Progenitor cell of endocrine pancreas (in vitro differentiated cells): ENCODE data around the gene METTL8. TPM values are rescaled to one million over a fixed set of nuclear protein-coding genes. Genes with fewer than 3 reads are reported as not detected.

Source experiments
- DNase-seq: peaks from one replicate; pipeline ENCODE4 v3.0.0; 2021; ENCODE audit warnings: low spot score; ENCODE audit not compliant: unreplicated experiment
- H3K27ac Mint-ChIP-seq: 2 replicates; pipeline ENCODE4 v1.8.0; 2021; ENCODE audit warnings: mild to moderate bottlenecking, moderate library complexity, mixed read lengths
- H3K27me3 Mint-ChIP-seq: 2 replicates; pipeline ENCODE4 v1.8.0; 2021; ENCODE audit warnings: mixed read lengths
- H3K36me3 Mint-ChIP-seq: 2 replicates; pipeline ENCODE4 v1.8.0; 2022; ENCODE audit warnings: mixed read lengths; ENCODE audit not compliant: insufficient read depth
- H3K4me1 Mint-ChIP-seq: 2 replicates; pipeline ENCODE4 v1.8.0; 2021; ENCODE audit warnings: low read depth, mixed read lengths
- H3K4me3 Mint-ChIP-seq: 2 replicates; pipeline ENCODE4 v1.8.0; 2021; ENCODE audit warnings: low read depth, mild to moderate bottlenecking, moderate library complexity, mixed read lengths
- H3K9me3 Mint-ChIP-seq: 2 replicates; pipeline ENCODE4 v1.8.0; 2021; ENCODE audit warnings: low read depth, mixed read lengths
- total RNA-seq: library from RNA; stranded (reverse); gene quantifications from 2 replicates; pipeline ENCODE4 v1.2.1, GENCODE V29; 2021
- TF ChIP-seq, protein P1 (sequence below): fragments of 200-600 bp; sonication (generic); IDR thresholded peaks from one replicate; pipeline ENCODE4 v1.5.0; 2021; ENCODE audit warnings: antibody characterized with exemption, mild to moderate bottlenecking; ENCODE audit not compliant: unreplicated experiment

Gene METTL8
- total RNA-seq, 1 donor from 2014 or later: 26.9 TPM

DNA sequence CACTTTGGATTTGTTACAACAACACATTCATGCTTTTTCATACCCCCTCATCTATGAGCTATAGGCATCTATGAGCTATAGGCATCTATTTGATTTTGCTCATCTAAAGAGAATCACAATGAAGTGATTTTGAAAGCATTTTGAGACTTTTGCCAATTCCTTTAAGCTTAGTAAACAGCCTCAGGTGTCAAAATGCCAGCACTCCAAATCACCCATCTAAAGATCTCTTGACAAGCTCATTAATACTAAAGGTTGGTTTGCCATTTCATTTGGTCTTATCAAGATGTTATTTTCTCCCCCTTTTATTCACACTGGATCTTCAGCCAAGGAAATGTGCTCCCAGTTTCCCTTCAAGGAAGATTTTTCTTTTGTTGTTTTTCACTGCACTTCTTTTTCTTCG, 162.4 kb downstream of the METTL8 start:
- no peaks in the 10 kb centered on the region for H3K27me3 Mint-ChIP-seq
- H3K27ac Mint-ChIP-seq: peak overlapping the region; percentile 1
- no peaks in the 10 kb centered on the region for H3K9me3 Mint-ChIP-seq
- DNase-seq: no peak
- no peaks in the 10 kb centered on the region for H3K36me3 Mint-ChIP-seq
- H3K4me1 Mint-ChIP-seq: peaks cover 4% of the 10 kb centered on the region
- H3K4me3 Mint-ChIP-seq: no peak overlapping the region
- TF ChIP-seq, protein P1, sequence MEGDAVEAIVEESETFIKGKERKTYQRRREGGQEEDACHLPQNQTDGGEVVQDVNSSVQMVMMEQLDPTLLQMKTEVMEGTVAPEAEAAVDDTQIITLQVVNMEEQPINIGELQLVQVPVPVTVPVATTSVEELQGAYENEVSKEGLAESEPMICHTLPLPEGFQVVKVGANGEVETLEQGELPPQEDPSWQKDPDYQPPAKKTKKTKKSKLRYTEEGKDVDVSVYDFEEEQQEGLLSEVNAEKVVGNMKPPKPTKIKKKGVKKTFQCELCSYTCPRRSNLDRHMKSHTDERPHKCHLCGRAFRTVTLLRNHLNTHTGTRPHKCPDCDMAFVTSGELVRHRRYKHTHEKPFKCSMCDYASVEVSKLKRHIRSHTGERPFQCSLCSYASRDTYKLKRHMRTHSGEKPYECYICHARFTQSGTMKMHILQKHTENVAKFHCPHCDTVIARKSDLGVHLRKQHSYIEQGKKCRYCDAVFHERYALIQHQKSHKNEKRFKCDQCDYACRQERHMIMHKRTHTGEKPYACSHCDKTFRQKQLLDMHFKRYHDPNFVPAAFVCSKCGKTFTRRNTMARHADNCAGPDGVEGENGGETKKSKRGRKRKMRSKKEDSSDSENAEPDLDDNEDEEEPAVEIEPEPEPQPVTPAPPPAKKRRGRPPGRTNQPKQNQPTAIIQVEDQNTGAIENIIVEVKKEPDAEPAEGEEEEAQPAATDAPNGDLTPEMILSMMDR: no peak

DNA sequence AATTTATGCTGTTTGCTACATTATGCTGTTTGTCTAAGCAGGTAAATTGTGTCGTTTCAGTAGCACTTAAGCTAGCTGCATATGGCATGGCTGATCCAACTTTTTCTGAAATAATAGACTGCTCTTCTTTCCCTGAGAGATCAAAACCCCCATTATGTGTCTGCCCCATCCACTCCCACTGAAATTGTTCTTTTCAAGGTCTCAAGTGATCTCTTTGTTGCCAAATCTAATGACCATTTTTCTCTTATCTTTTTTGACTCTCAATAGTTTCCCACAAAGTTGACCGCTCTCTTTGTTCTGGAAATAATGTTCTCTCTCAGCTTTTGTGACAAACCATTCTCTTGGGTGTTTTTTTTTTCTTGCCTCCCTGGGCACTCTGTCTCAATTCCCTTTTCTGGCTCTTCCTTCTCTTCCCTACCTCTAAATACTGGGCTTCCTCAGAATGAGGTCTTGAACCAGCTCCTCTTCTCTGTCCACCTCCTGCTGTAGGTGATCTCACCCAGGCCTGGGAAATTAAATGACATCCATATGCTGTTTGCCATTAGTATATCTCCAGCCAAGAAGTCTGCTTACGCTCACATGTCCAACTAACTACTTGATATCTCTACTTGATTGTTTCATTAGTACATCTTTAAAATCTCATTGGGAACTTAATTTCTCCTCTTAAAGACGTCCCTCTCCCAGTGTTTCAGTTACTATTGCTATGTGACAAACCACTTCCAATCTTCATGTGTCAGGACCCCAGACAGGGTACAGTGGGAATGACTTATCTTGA, 165.7 kb downstream of the METTL8 start:
- Mint-ChIP-seq H3K27ac (no peak overlapping the region), H3K36me3 (no peaks in the 10 kb centered on the region), H3K9me3 (no peaks in the 10 kb centered on the region), H3K27me3 (no peaks in the 10 kb centered on the region), H3K4me3 (no peak overlapping the region), H3K4me1 (peaks cover 4% of the 10 kb centered on the region)
- DNase-seq: no peak
- TF ChIP-seq, protein P1: no peak

Other genes with a start within 250 kb of the METTL8 start
- 25.8 and 26.0 TPM in 2 replicates for gene DCAF17, start 236 bp upstream of the METTL8 start, total RNA-seq
- 2.3 and 2.5 TPM in 2 replicates for gene CYBRD1, start 88.5 kb upstream of the METTL8 start, total RNA-seq